Gastroesophageal sphincter (tissue), 4 donors: ENCODE results near the gene RYR3. TPM values are rescaled to one million over a fixed set of nuclear protein-coding genes. Genes with fewer than 3 reads are reported as not detected.

Experiments
- ATAC-seq: fragments of 150-250 bp; one replicate; pipeline ENCODE4 v1.9.1; 2016; ENCODE audit warnings: mild to moderate bottlenecking, moderate library complexity
- H3K27ac ChIP-seq, 4 donors: fragments of 200-600 bp; sonication (generic) in 3 of 4; 1 replicate in 3 of 4; 2 replicates in 1 of 4; pipeline ENCODE4 v1.5.1; 2016 to 2019
- H3K27me3 ChIP-seq: fragments of 200-600 bp; sonication (generic); one replicate; pipeline ENCODE4 v1.5.1; 2019
- H3K36me3 ChIP-seq, 2 donors: fragments of 200-600 bp; sonication (generic); one replicate each; pipeline ENCODE4 v1.5.1; 2019; ENCODE audit warnings: control low read depth in 1 of 2
- H3K4me1 ChIP-seq, 3 donors: fragments of 200-600 bp; sonication (generic); 1 replicate in 2 of 3; 2 replicates in 1 of 3; pipeline ENCODE4 v1.5.1; 2016 to 2019; ENCODE audit warnings: control low read depth in 2 of 3
- H3K4me3 ChIP-seq, 2 donors: fragments of 200-600 bp; sonication (generic); one replicate each; pipeline ENCODE4 v1.5.1; 2019; ENCODE audit warnings: mild to moderate bottlenecking in 1 of 2, moderate library complexity in 1 of 2
- H3K9me3 ChIP-seq, 3 donors: fragments of 200-600 bp; sonication (generic); one replicate each; pipeline ENCODE4 v1.5.1; 2017 to 2019; ENCODE audit warnings: control low read depth in 2 of 3
- CTCF ChIP-seq, 4 experiments: fragments of 200-600 bp in 2 of 4; fragments of 450-650 bp in 2 of 4; sonication (generic) in 1 of 4; IDR thresholded peaks; one replicate each; pipeline ENCODE4 v1.5.1; 2017 to 2019; ENCODE audit warnings: antibody characterized with exemption in 4 of 4, mild to moderate bottlenecking in 2 of 4, moderate library complexity in 2 of 4
- EP300 ChIP-seq: sonication (generic); formaldehyde crosslinking; IDR thresholded peaks from one replicate; pipeline ENCODE4 v1.6.1; 2017; ENCODE audit warnings: antibody characterized with exemption, mild to moderate bottlenecking
- POLR2A ChIP-seq, 2 donors: fragments of 450-650 bp; IDR thresholded peaks; one replicate each; pipeline ENCODE4 v1.6.1; 2017; ENCODE audit warnings: antibody characterized with exemption in 2 of 2, mild to moderate bottlenecking in 2 of 2, moderate library complexity in 1 of 2
- POLR2AphosphoS5 ChIP-seq: sonication (generic); formaldehyde crosslinking; IDR thresholded peaks from one replicate; pipeline ENCODE4 v1.6.1; 2017; ENCODE audit warnings: antibody characterized with exemption
- WGBS, 2 donors: methylation state at CpG; one replicate each; pipeline ENCODE4 v1.1.5; 2018; ENCODE audit warnings: low coverage in 1 of 2; 5-methylcytosine and 5-hydroxymethylcytosine counted together
- total RNA-seq, 4 donors: library from RNA; depleted of rRNA; stranded (reverse); fragments of >200 nt; gene quantifications; one replicate each; pipeline ENCODE4 v1.1.0, GENCODE V29; 2016

RYR3 gene
- total RNA-seq, 4 donors from 2014 or later, result 3.5 to 10.2 (median 6.2) TPM

- peaks cover 0 to 29% of the 10 kb centered on the region in 2 donors for H3K36me3 ChIP-seq
- no peak overlapping the region for H3K4me3 ChIP-seq
- H3K4me1 ChIP-seq, result peaks cover 0 to 16% (median 0%) of the 10 kb centered on the region in 3 donors
- ATAC-seq, result no peak
- no peak overlapping the region for H3K27ac ChIP-seq
- no peak for TF ChIP-seq POLR2A (IDR thresholded peaks at IDR 0.05)
- TF ChIP-seq POLR2AphosphoS5, result no peak
- no peak for TF ChIP-seq CTCF (IDR thresholded peaks at IDR 0.05)
- TF ChIP-seq EP300, result no peak
- H3K27me3 ChIP-seq, result no peaks in the 10 kb centered on the region
- H3K9me3 ChIP-seq, result no peaks in the 10 kb centered on the region
- WGBS, 2 donors, result 72 to 100% methylated on average over 1 to 4 of the region's 5 CpGs
Measured at GRCh38 chr15:33746203-33746602, 435.4 kb downstream of the RYR3 start.

GRCh38 chr15:33753012-33753411 is 442.2 kb downstream of the RYR3 start:
- Histone ChIP-seq H3K27ac (no peak overlapping the region), H3K9me3 (no peaks in the 10 kb centered on the region), H3K4me3 (no peak overlapping the region), H3K36me3 (peaks cover 0 to 43% of the 10 kb centered on the region in 2 donors), H3K27me3 (no peaks in the 10 kb centered on the region), H3K4me1 (no peaks in the 10 kb centered on the region)
- WGBS, 2 donors, result 83 to 100% methylated on average over 1 of the region's 1 CpG
- ATAC-seq, result no peak
- TF ChIP-seq POLR2AphosphoS5 (no peak), EP300 (no peak), POLR2A (IDR thresholded peaks at IDR 0.05) (no peak), CTCF (IDR thresholded peaks at IDR 0.05) (no peak)

- Histone ChIP-seq H3K9me3 (no peaks in the 10 kb centered on the region), H3K36me3 (peaks cover 0 to 39% of the 10 kb centered on the region in 2 donors), H3K4me3 (no peak overlapping the region), H3K4me1 (no peaks in the 10 kb centered on the region), H3K27ac (no peak overlapping the region), H3K27me3 (no peaks in the 10 kb centered on the region)
- TF ChIP-seq EP300, result no peak
- no peak for TF ChIP-seq POLR2AphosphoS5
- no peak for TF ChIP-seq CTCF (IDR thresholded peaks at IDR 0.05)
- no peak for TF ChIP-seq POLR2A (IDR thresholded peaks at IDR 0.05)
- no peak for ATAC-seq
- 80 to 93% methylated on average over 3 of the region's 3 CpGs for WGBS, 2 donors
Measured at GRCh38 chr15:33754242-33754641, 443.5 kb downstream of the RYR3 start.

GRCh38 chr15:33756961-33757360 is 446.2 kb downstream of the RYR3 start:
- 67 to 96% methylated on average over 3 of the region's 5 CpGs for WGBS, 2 donors
- Histone ChIP-seq H3K27me3 (no peaks in the 10 kb centered on the region), H3K27ac (no peak overlapping the region), H3K4me1 (no peaks in the 10 kb centered on the region), H3K4me3 (no peak overlapping the region), H3K9me3 (no peaks in the 10 kb centered on the region), H3K36me3 (peaks cover 0 to 26% of the 10 kb centered on the region in 2 donors)
- no peak for ATAC-seq
- no peak for TF ChIP-seq EP300
- TF ChIP-seq POLR2AphosphoS5, result no peak
- TF ChIP-seq POLR2A (IDR thresholded peaks at IDR 0.05), result no peak
- no peak for TF ChIP-seq CTCF (IDR thresholded peaks at IDR 0.05)

- TF ChIP-seq POLR2A (IDR thresholded peaks at IDR 0.05) (no peak), EP300 (no peak), POLR2AphosphoS5 (no peak), CTCF (IDR thresholded peaks at IDR 0.05) (no peak)
- Histone ChIP-seq H3K4me1 (no peaks in the 10 kb centered on the region), H3K27ac (no peak overlapping the region), H3K9me3 (no peaks in the 10 kb centered on the region), H3K36me3 (peaks cover 0 to 26% of the 10 kb centered on the region in 2 donors), H3K4me3 (no peak overlapping the region), H3K27me3 (no peaks in the 10 kb centered on the region)
- no peak for ATAC-seq
- 88 to 93% methylated on average over 7 to 9 of the region's 13 CpGs for WGBS, 2 donors
Measured at GRCh38 chr15:33757516-33758232, 446.9 kb downstream of the RYR3 start.
